GM21737 (cell line): ENCODE results near the gene HLA-E.

Experiments
- ATAC-seq: cut with Tn5 transposase; IDR thresholded peaks from one replicate; pipeline ENCODE4 v1.9.1; 2021; ENCODE audit warnings: mild to moderate bottlenecking, moderate library complexity; ENCODE audit not compliant: unreplicated experiment

The HLA-E gene

DNA sequence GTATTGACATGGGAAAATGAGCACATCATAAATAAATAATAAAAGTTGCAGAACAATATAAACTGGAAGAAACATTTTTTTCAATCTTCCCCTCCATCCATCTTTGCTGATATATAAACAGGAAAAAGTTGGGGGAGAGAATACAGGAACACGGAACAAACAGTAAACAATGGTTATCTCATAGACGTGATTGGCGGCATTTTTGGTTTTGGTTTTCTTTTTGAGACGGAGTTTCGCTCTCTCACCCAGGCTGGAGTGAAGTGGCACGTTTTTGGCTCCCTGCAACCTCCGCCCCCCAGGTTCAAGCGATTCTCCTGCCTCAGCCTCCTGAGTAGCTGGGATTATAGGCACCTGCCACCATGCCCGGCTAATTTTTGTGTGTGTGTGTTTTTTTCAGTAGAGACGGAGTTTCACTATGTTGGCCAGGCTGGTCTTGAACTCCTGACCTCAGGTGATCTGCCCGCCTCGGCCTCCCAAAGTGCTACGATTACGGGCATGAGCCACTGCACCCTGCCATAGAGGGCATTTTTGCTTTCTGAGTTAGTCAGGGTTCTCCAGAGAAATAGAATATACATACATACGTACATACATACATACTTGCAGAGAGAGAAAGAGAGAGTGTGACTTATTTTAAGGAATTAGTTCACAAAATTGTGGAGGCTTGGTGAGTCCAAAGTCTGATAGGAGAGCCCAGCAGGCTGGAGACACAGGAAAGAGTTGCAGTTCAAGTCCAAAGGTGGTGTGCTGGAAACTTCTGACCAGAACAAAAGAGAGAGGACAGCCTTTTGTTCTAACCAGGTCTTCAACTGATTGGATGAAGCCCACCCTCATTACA is 44.4 kb downstream of the HLA-E start:
- ATAC-seq, result no peak

DNA sequence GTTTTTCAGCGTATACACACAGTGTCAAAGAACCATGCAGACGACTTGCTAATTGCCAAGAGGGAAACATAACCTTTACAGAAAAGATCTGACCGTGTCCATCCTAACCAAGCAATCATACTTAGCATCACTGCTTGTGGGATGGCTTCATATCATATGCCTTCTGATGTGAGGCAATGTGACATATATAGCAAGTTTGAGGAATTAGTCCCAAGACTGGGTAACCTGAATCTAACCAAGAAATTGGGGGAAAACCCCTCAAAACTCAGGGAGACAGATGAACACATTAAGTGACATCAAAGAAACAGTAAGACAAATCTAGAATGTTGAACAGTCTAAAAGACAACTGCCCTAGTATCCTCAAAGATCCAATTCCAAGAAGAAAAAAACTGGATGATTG is 48.6 kb downstream of the HLA-E start:
- no peak for ATAC-seq

DNA sequence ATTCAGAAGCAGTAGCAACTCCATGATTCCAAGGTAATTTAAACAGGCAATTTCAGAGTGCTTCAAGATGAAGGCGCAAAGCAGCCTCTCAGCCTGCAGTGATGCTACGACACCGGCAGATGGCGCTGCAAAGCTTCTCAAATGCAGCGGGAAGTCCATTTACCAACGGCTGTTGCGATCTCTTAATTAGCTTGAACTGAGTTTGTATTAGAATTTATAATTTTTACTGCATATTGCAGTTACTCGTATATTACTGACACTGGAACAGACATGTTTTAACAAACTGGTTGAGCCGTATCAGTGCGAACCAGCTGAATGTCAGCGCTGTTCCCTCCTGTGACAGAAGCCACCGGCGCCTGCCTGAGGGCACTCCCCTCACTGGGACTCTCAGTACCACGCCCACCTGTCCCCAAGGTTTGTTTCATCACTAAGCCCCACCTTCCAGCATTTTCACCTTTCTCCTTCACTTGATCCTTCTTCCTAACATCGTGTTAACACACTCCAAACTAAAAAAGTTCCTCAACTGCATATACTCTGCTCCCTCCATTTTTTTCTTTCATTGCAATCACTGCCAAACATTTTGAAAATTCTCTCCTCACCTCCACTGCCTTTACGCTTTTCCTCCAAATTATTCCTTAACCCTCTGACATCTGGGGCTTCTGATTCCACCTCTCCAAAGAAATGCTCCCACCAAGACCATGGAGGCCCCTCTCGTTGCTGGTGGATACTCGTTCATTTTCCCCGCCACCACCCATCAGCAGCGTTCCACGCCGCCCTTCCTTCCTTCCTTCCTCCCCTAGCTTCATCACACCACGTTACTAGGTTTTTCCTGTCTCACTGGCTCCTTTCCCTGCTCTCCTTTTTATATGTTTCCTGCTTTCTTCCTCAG is 52.5 kb downstream of the HLA-E start:
- peak; percentile 52 for ATAC-seq

DNA sequence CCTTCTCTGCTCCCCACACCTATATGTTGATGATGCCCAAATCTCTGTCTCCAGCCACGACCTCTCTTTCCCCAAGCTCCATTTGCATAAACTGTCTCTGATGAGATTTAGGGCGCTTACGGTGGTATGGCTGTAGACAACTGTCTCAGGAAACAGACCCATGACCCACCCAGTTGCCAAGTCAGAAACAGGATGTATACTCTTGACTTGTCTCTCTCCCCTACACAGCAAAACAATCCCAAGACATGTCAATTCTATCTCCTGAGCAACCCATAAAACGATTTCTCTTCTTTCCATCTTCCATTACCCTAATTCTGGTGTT is 53.1 kb downstream of the HLA-E start:
- no peak for ATAC-seq

DNA sequence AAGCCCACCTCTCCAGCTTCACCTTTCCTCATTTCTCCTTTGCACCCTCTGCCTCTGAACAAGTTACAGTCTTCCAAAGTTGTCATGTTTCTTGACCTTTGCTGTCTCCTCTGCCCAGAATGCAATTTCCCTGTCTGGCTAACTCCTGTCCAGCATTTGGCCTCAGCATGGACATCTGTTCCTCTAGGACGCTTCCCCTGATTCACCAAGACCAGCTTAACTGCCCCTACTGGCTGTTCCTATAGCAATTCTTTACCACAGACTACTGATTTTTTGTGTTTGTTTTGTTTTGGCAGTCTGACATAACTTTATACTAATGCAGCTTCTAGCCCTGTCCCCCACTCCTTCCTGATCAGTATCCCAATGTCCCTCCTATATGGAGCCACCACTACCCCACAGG is 53.6 kb downstream of the HLA-E start:
- no peak for ATAC-seq
